MM.1S (cell line): ENCODE data around the gene EPHB1.

Experiments used
- CTCF ChIP-seq: fragments of 300-600 bp; sonication (generic); IDR thresholded peaks from 2 replicates; pipeline ENCODE4 v1.5.1; 2016; ENCODE audit warnings: antibody characterized with exemption, low read length, mixed read lengths
- EZH2 ChIP-seq: fragments of 300-600 bp; sonication (generic); optimal IDR thresholded peaks from 2 replicates; pipeline ENCODE3; 2017; ENCODE audit warnings: low read depth, mild to moderate bottlenecking, antibody characterized with exemption, low read length, mixed read lengths

GRCh38 chr3:135272026-135272669 lies 477.1 kb downstream of the EPHB1 start:
- TF ChIP-seq CTCF (no peak), EZH2 (no peak)
